HepG2 (cell line): ENCODE measurements around the gene SLC39A3. TPM values are rescaled to one million over a fixed set of nuclear protein-coding genes. Genes with fewer than 3 reads are reported as not detected.

ENCODE experiments used
- CEBPG ChIP-seq: IDR thresholded peaks from 2 replicates; pipeline ENCODE4 v1.6.1; 2016
- ERF ChIP-seq: IDR thresholded peaks from 2 replicates; pipeline ENCODE4 v1.6.1; 2018; ENCODE audit warnings: missing biosample characterization, missing genetic modification reagents
- KDM2A ChIP-seq: sonication (generic); formaldehyde crosslinking; IDR thresholded peaks from 2 replicates; pipeline ENCODE4 v1.4.0; 2020; ENCODE audit warnings: low read depth, missing genetic modification reagents, borderline replicate concordance
- KLF12 ChIP-seq: sonication (generic); formaldehyde crosslinking; IDR thresholded peaks from 2 replicates; pipeline ENCODE4 v1.4.0; 2020; ENCODE audit warnings: missing genetic modification reagents, borderline replicate concordance
- MEIS2 ChIP-seq: sonication (generic); formaldehyde crosslinking; IDR thresholded peaks from 2 replicates; pipeline ENCODE4 v1.9.0; 2021; ENCODE audit warnings: mild to moderate bottlenecking, missing genetic modification reagents
- NONO ChIP-seq, 2 experiments: fragments of 450-650 bp in 1 of 2; sonication (generic) in 1 of 2; formaldehyde crosslinking in 1 of 2; IDR thresholded peaks in 1 of 2; conservative IDR thresholded peaks in 1 of 2; 2 replicates each; pipeline versions ENCODE4 v1.6.1 to v1.8.0; 2017 to 2022; ENCODE audit warnings: mild to moderate bottlenecking in 1 of 2, missing genetic modification reagents in 1 of 2, moderate library complexity in 1 of 2
- POLR2A ChIP-seq, 2 experiments: IDR thresholded peaks; 2 replicates each; pipeline ENCODE4 v1.6.1; 2011; ENCODE audit warnings: low read depth in 2 of 2, low read length in 2 of 2, mild to moderate bottlenecking in 1 of 2, moderate library complexity in 1 of 2; ENCODE audit not compliant: insufficient read depth in 1 of 2
- RAD51 ChIP-seq: fragments of 450-650 bp; IDR thresholded peaks from 2 replicates; pipeline ENCODE4 v1.6.1; 2016; ENCODE audit warnings: borderline replicate concordance
- SKI ChIP-seq: fragments of 450-650 bp; IDR thresholded peaks from one replicate; pipeline ENCODE4 v1.6.1; 2018; ENCODE audit warnings: mild to moderate bottlenecking; ENCODE audit not compliant: partially characterized antibody
- ZIK1 ChIP-seq: sonication (generic); formaldehyde crosslinking; IDR thresholded peaks from 2 replicates; pipeline ENCODE4 v1.5.0; 2020; ENCODE audit warnings: mild to moderate bottlenecking, low read depth, missing genetic modification reagents, borderline replicate concordance
- ZNF530 ChIP-seq: sonication (generic); formaldehyde crosslinking; IDR thresholded peaks from 2 replicates; pipeline ENCODE4 v1.5.0; 2020; ENCODE audit warnings: low read depth, mild to moderate bottlenecking, missing genetic modification reagents
- ZNF768 ChIP-seq: sonication (generic); formaldehyde crosslinking; IDR thresholded peaks from 2 replicates; pipeline ENCODE4 v1.4.0; 2020; ENCODE audit warnings: missing genetic modification reagents
- ZSCAN21 ChIP-seq: sonication (generic); formaldehyde crosslinking; IDR thresholded peaks from 2 replicates; pipeline ENCODE4 v1.8.0; 2022; ENCODE audit warnings: mild to moderate bottlenecking, missing genetic modification reagents, moderate library complexity, borderline replicate concordance
- polyA plus RNA-seq, 8 experiments: library from polyadenylated mRNA; depleted of rRNA in 3 of 8; stranded (reverse) in 7 of 8; unstranded in 1 of 8; fragments of >200 nt; fragmentation: Illumina TruSeq in 4 of 8; extraction: Trizol in 4 of 8; gene quantifications; 2 replicates each; pipeline versions ENCODE4 v1.2.1 to v1.2.3, GENCODE V29; 2011 to 2016; ENCODE audit warnings: low read depth in 4 of 8, missing spikeins in 1 of 8, mixed read lengths in 1 of 8; ENCODE audit not compliant: insufficient read depth in 1 of 8
- total RNA-seq, 5 experiments: library from RNA; depleted of rRNA; stranded (reverse); fragments of >200 nt; fragmentation: Illumina TruSeq; extraction: Trizol; gene quantifications; 2 replicates each; pipeline ENCODE4 v1.2.3, GENCODE V29; 2016; ENCODE audit warnings: low read depth in 1 of 5
- TF ChIP-seq, protein P1 (sequence below): conservative IDR thresholded peaks from 2 replicates; pipeline ENCODE4 v1.6.1; 2018; ENCODE audit warnings: missing genetic modification reagents
- TF ChIP-seq, protein P2 (sequence below): sonication (generic); formaldehyde crosslinking; IDR thresholded peaks from 2 replicates; pipeline ENCODE4 v1.5.1; 2020; ENCODE audit warnings: missing genetic modification reagents, mild to moderate bottlenecking, borderline replicate concordance
- TF ChIP-seq, protein P3 (sequence below): fragments of 450-650 bp; IDR thresholded peaks from 2 replicates; pipeline ENCODE4 v1.6.1; 2016
- TF ChIP-seq, protein P4 (sequence below): sonication (generic); formaldehyde crosslinking; IDR thresholded peaks from 2 replicates; pipeline ENCODE4 v1.5.0; 2020; ENCODE audit warnings: missing genetic modification reagents
- TF ChIP-seq, protein P5 (sequence below): sonication (generic); formaldehyde crosslinking; IDR thresholded peaks from 2 replicates; pipeline ENCODE4 v1.5.0; 2020; ENCODE audit warnings: mild to moderate bottlenecking, missing genetic modification reagents, borderline replicate concordance

The SLC39A3 gene
- total and polyA plus RNA-seq, 2 of the 13 experiments (the other 11 are each of a cell fraction or from before 2014, with no cell fraction given): 33.6 to 41.6 TPM

DNA sequence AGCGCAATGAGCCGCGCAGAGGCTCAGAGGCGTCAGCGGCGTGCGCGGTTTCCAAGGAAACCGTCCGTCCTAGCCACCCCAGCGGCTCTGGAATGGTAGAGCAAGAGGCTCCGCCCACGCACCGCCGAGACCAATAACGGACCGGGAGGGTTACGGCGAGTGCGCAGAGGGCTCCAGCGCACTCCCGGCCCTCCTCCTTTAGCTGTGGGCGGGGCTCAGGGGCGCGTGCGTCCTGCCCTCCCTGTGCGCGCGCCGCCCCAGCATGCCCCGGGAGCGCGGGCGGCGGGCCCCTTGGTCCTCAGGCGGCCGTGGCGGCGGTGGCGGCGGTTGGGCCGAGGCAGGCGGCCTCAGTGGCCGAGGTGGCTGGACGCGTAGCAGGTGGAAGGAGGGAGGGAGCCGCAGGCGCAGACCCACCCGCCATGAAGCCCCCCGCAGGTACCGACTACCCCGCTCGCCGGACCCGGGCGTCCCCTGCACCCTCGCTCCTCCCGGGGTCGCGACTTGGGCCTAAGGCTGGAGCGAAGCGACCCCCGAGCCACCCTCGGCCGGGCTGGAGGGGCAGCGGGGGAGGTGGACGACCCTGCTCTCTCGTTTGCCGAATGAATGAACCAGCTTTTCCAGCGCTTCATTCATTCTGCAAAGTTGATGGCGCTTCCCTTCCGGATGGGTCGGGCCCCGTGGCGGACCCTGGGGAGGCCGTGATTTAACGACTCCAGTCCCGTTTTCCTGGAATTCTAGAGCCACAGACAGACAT is 45.6 kb upstream of the SLC39A3 start, which contains the start of gene THOP1 (continued):
- TF ChIP-seq, protein P1, sequence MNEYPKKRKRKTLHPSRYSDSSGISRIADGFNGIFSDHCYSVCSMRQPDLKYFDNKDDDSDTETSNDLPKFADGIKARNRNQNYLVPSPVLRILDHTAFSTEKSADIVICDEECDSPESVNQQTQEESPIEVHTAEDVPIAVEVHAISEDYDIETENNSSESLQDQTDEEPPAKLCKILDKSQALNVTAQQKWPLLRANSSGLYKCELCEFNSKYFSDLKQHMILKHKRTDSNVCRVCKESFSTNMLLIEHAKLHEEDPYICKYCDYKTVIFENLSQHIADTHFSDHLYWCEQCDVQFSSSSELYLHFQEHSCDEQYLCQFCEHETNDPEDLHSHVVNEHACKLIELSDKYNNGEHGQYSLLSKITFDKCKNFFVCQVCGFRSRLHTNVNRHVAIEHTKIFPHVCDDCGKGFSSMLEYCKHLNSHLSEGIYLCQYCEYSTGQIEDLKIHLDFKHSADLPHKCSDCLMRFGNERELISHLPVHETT (CRISPR knock-in tag): no peak
- TF ChIP-seq CEBPG (CRISPR knock-in tag) (no peak), ZNF768 (CRISPR knock-in tag) (peak; percentile 51; the same call in 1 of the 2 replicates), ZNF530 (CRISPR knock-in tag) (no peak), KDM2A (CRISPR knock-in tag) (peak; percentile 22; the same call in 1 of the 2 replicates), MEIS2 (peak; percentile 27; the same call in 1 of the 2 replicates), NONO (IDR thresholded peaks at IDR 0.05) (no peak), NONO (CRISPR knock-in tag; conservative IDR thresholded peaks at IDR 0.05) (peak; percentile 51; the same call in 1 of the 2 replicates), ZIK1 (CRISPR knock-in tag) (no peak), POLR2A (IDR thresholded peaks at IDR 0.05; ENCODE audit: insufficient read depth in 1 of 2, low read depth in 2 of 2, low read length in 2 of 2) (peak; percentile 56 to 90; a peak in 3 of 4 replicates), ZSCAN21 (CRISPR knock-in tag) (peak; percentile 86; the same call in 1 of the 2 replicates), RAD51 (no peak), ERF (peak; percentile 54; the same call in 1 of the 2 replicates), SKI (peak; percentile 58), KLF12 (CRISPR knock-in tag) (peak; percentile 66; the same call in 1 of the 2 replicates)
- TF ChIP-seq, protein P2, sequence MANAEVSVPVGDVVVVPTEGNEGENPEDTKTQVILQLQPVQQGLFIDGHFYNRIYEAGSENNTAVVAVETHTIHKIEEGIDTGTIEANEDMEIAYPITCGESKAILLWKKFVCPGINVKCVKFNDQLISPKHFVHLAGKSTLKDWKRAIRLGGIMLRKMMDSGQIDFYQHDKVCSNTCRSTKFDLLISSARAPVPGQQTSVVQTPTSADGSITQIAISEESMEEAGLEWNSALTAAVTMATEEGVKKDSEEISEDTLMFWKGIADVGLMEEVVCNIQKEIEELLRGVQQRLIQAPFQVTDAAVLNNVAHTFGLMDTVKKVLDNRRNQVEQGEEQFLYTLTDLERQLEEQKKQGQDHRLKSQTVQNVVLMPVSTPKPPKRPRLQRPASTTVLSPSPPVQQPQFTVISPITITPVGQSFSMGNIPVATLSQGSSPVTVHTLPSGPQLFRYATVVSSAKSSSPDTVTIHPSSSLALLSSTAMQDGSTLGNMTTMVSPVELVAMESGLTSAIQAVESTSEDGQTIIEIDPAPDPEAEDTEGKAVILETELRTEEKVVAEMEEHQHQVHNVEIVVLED (CRISPR knock-in tag): peak; percentile 67
- TF ChIP-seq, protein P3, sequence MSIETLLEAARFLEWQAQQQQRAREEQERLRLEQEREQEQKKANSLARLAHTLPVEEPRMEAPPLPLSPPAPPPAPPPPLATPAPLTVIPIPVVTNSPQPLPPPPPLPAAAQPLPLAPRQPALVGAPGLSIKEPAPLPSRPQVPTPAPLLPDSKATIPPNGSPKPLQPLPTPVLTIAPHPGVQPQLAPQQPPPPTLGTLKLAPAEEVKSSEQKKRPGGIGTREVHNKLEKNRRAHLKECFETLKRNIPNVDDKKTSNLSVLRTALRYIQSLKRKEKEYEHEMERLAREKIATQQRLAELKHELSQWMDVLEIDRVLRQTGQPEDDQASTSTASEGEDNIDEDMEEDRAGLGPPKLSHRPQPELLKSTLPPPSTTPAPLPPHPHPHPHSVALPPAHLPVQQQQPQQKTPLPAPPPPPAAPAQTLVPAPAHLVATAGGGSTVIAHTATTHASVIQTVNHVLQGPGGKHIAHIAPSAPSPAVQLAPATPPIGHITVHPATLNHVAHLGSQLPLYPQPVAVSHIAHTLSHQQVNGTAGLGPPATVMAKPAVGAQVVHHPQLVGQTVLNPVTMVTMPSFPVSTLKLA: peak; percentile 84
- TF ChIP-seq, protein P4, sequence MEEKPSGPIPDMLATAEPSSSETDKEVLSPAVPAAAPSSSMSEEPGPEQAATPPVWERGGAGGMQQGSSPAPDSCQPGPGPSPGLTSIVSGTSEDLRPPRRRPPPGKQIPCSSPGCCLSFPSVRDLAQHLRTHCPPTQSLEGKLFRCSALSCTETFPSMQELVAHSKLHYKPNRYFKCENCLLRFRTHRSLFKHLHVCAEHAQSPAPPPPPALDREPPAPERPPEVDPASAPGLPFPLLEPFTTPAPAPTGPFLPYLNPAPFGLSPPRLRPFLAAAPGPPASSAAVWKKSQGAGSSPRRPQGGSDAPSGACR: 0 out of 2 replicates have a peak, but pooled peaks have one; percentile 23
- TF ChIP-seq, protein P5, sequence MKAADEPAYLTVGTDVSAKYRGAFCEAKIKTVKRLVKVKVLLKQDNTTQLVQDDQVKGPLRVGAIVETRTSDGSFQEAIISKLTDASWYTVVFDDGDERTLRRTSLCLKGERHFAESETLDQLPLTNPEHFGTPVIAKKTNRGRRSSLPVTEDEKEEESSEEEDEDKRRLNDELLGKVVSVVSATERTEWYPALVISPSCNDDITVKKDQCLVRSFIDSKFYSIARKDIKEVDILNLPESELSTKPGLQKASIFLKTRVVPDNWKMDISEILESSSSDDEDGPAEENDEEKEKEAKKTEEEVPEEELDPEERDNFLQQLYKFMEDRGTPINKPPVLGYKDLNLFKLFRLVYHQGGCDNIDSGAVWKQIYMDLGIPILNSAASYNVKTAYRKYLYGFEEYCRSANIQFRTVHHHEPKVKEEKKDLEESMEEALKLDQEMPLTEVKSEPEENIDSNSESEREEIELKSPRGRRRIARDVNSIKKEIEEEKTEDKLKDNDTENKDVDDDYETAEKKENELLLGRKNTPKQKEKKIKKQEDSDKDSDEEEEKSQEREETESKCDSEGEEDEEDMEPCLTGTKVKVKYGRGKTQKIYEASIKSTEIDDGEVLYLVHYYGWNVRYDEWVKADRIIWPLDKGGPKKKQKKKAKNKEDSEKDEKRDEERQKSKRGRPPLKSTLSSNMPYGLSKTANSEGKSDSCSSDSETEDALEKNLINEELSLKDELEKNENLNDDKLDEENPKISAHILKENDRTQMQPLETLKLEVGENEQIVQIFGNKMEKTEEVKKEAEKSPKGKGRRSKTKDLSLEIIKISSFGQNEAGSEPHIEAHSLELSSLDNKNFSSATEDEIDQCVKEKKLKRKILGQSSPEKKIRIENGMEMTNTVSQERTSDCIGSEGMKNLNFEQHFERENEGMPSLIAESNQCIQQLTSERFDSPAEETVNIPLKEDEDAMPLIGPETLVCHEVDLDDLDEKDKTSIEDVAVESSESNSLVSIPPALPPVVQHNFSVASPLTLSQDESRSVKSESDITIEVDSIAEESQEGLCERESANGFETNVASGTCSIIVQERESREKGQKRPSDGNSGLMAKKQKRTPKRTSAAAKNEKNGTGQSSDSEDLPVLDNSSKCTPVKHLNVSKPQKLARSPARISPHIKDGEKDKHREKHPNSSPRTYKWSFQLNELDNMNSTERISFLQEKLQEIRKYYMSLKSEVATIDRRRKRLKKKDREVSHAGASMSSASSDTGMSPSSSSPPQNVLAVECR (CRISPR knock-in tag): peak; percentile 82
